HepG2 (cell line): Measurements from ENCODE around the gene KRTAP10-2. TPM values are rescaled to one million over a fixed set of nuclear protein-coding genes. Genes with fewer than 3 reads are reported as not detected.

ENCODE experiments used
- ATAC-seq: fragments of 200-7000 bp; cut with Tn5 transposase; 3 replicates; pipeline ENCODE4 v1.9.1; 2020; ENCODE audit warnings: mild to moderate bottlenecking, moderate library complexity
- BruUV-seq: library from RNA; stranded (reverse); fragments of 400-500 nt; replicated peaks from 2 replicates; lab custom pipeline; 2021; lab: Mats Ljungman, UMichigan
- CTCF ChIA-PET: fragments of 300-600 bp; formaldehyde crosslinking; extraction: SDS; loops from one replicate; lab custom pipeline; 2021; ENCODE audit warnings: low total read pairs, inconsistent platforms, low intra/inter-chr PET ratio; lab: Yijun Ruan, JAX
- POLR2A ChIA-PET: fragments of 350-600 bp; sonication (Branson Sonifier 250); formaldehyde crosslinking; loops from one replicate; lab custom pipeline; 2020; ENCODE audit warnings: antibody characterized with exemption, inconsistent platforms; lab: Yijun Ruan, JAX
- DNase-seq: peaks from one replicate; pipeline ENCODE4 v3.0.0-alpha.2; 2015; ENCODE audit warnings: low spot score
- FAIRE-seq: peaks from 3 replicates; lab custom pipeline; 2011; peaks lifted over from hg19 to GRCh38; lab: Jason Lieb, UNC
- H2AFZ ChIP-seq: one replicate; pipeline ENCODE4 v1.6.1; 2011; ENCODE audit warnings: low read length, inconsistent platforms
- H3K27ac ChIP-seq: fragments of 300-600 bp; 3 replicates; pipeline ENCODE4 v1.8.0; 2011; ENCODE audit warnings: mixed run types, mild to moderate bottlenecking, mixed read lengths, low read length, inconsistent platforms; ENCODE audit not compliant: insufficient read depth; ENCODE audit errors: extremely low read length
- H3K27me3 ChIP-seq, 2 experiments: fragments of 200-600 bp in 1 of 2; 2 replicates in 1 of 2; 3 replicates in 1 of 2; pipeline versions ENCODE4 v1.6.0 to v1.8.0; 2011; ENCODE audit warnings: low read length in 2 of 2, mild to moderate bottlenecking in 2 of 2, moderate library complexity in 2 of 2, inconsistent platforms in 1 of 2; ENCODE audit not compliant: insufficient read depth in 2 of 2, control insufficient read depth in 1 of 2
- H3K36me3 ChIP-seq, 2 experiments: fragments of 200-600 bp in 1 of 2; replicated peaks in 1 of 2; 2 replicates in 1 of 2; 3 replicates in 1 of 2; pipeline versions ENCODE4 v1.5.1 to v1.8.0; 2011; ENCODE audit warnings: low read length in 2 of 2, inconsistent platforms in 1 of 2; ENCODE audit not compliant: insufficient read depth in 2 of 2, control insufficient read depth in 1 of 2
- H3K4me1 ChIP-seq: 2 replicates; pipeline ENCODE4 v1.5.1; 2012; ENCODE audit warnings: low read length, inconsistent platforms; ENCODE audit not compliant: insufficient read depth
- H3K4me2 ChIP-seq: 2 replicates; pipeline ENCODE4 v1.6.0; 2011; ENCODE audit warnings: low read depth, low read length, inconsistent platforms
- H3K4me3 ChIP-seq, 3 experiments: fragments of 200-600 bp in 1 of 3; sonication (generic), shearing (Covaris generic) in 1 of 3; replicated peaks in 1 of 3; 2 replicates each; pipeline ENCODE4 v1.5.1; 2011 to 2016; ENCODE audit warnings: low read length in 3 of 3, inconsistent platforms in 2 of 3, low read depth in 2 of 3, mild to moderate bottlenecking in 2 of 3, control low read depth in 1 of 3, mixed read lengths in 1 of 3; ENCODE audit not compliant: insufficient read depth in 1 of 3
- H3K79me2 ChIP-seq: one replicate; pipeline ENCODE4 v1.6.1; 2011; ENCODE audit warnings: low read length, inconsistent platforms; ENCODE audit not compliant: insufficient read depth
- H3K9ac ChIP-seq: 2 replicates; pipeline ENCODE4 v1.6.0; 2011; ENCODE audit warnings: mild to moderate bottlenecking, low read depth, low read length, inconsistent platforms; ENCODE audit not compliant: insufficient read depth
- H3K9me3 ChIP-seq: 2 replicates; pipeline ENCODE4 v1.5.1; 2012; ENCODE audit warnings: mild to moderate bottlenecking, low read length
- H4K20me1 ChIP-seq: 2 replicates; pipeline ENCODE4 v1.6.0; 2011; ENCODE audit warnings: inconsistent platforms, mild to moderate bottlenecking, low read length, moderate library complexity; ENCODE audit not compliant: insufficient read depth
- RBFOX2 ChIP-seq: fragments of 200-400 bp; formaldehyde crosslinking; IDR thresholded peaks from 2 replicates; pipeline ENCODE4 v1.6.1; 2017; ENCODE audit warnings: low read depth, mild to moderate bottlenecking, low read length
- RORA ChIP-seq: sonication (generic); formaldehyde crosslinking; IDR thresholded peaks from 2 replicates; pipeline ENCODE4 v1.5.0; 2020; ENCODE audit warnings: mild to moderate bottlenecking, missing genetic modification reagents, moderate library complexity
- ZFP1 ChIP-seq: IDR thresholded peaks from 2 replicates; pipeline ENCODE4 v1.6.1; 2016
- ZNF253 ChIP-seq: sonication (generic); formaldehyde crosslinking; IDR thresholded peaks from 2 replicates; pipeline ENCODE4 v1.8.0; 2022; ENCODE audit warnings: mild to moderate bottlenecking, missing genetic modification reagents, borderline replicate concordance
- ZNF296 ChIP-seq: sonication (generic); formaldehyde crosslinking; conservative IDR thresholded peaks from 2 replicates; pipeline ENCODE4 v1.5.0; 2020; ENCODE audit warnings: mild to moderate bottlenecking, missing genetic modification reagents
- ZNF317 ChIP-seq: sonication (generic); formaldehyde crosslinking; IDR thresholded peaks from 2 replicates; pipeline ENCODE4 v1.5.0; 2020; ENCODE audit warnings: mild to moderate bottlenecking, missing genetic modification reagents
- ZNF747 ChIP-seq: sonication (generic); formaldehyde crosslinking; IDR thresholded peaks from 2 replicates; pipeline ENCODE4 v1.8.1; 2023; ENCODE audit warnings: missing genetic modification reagents, mild to moderate bottlenecking, borderline replicate concordance
- ZNF83 ChIP-seq: sonication (generic); formaldehyde crosslinking; IDR thresholded peaks from 2 replicates; pipeline ENCODE4 v1.4.0; 2020; ENCODE audit warnings: missing genetic modification reagents, mild to moderate bottlenecking, borderline replicate concordance
- WGBS: methylation state at CpG from one replicate; pipeline ENCODE4 v1.1.6; 2017; ENCODE audit warnings: low lambda C conversion rate; 5-methylcytosine and 5-hydroxymethylcytosine counted together
- in situ Hi-C: cut with HindIII; loops from 2 replicates; pipeline ENCODE4 v1.10.0; 2017; ENCODE audit warnings: low pct_unique_long_range_greater_than_20kb; ENCODE audit not compliant: extremely low pct_ligation_motif_present
- intact Hi-C: fragments of 100-400 bp; cut with micrococcal nuclease; formaldehyde crosslinking; loops from one replicate; pipeline ENCODE4 v1.10.0; 2022; ENCODE audit not compliant: unreplicated experiment
- polyA plus RNA-seq, 8 experiments: library from polyadenylated mRNA; depleted of rRNA in 3 of 8; stranded (reverse) in 7 of 8; unstranded in 1 of 8; fragments of >200 nt; fragmentation: Illumina TruSeq in 4 of 8; extraction: Trizol in 4 of 8; gene quantifications; 2 replicates each; pipeline versions ENCODE4 v1.2.1 to v1.2.3, GENCODE V29; 2011 to 2016; ENCODE audit warnings: low read depth in 4 of 8, missing spikeins in 1 of 8, mixed read lengths in 1 of 8; ENCODE audit not compliant: insufficient read depth in 1 of 8
- total RNA-seq, 5 experiments: library from RNA; depleted of rRNA; stranded (reverse); fragments of >200 nt; fragmentation: Illumina TruSeq; extraction: Trizol; gene quantifications; 2 replicates each; pipeline ENCODE4 v1.2.3, GENCODE V29; 2016; ENCODE audit warnings: low read depth in 1 of 5
- TF ChIP-seq, protein P1 (sequence below): sonication (generic); formaldehyde crosslinking; IDR thresholded peaks from 2 replicates; pipeline ENCODE4 v1.8.1; 2022; ENCODE audit warnings: mild to moderate bottlenecking, missing genetic modification reagents
- TF ChIP-seq, protein P2 (sequence below): sonication (generic); formaldehyde crosslinking; IDR thresholded peaks from 2 replicates; pipeline ENCODE4 v1.5.0; 2020; ENCODE audit warnings: missing genetic modification reagents

Gene KRTAP10-2
- total and polyA plus RNA-seq, 2 of the 13 experiments (the other 11 are each of a cell fraction or from before 2014, with no cell fraction given) = not detected

DNA sequence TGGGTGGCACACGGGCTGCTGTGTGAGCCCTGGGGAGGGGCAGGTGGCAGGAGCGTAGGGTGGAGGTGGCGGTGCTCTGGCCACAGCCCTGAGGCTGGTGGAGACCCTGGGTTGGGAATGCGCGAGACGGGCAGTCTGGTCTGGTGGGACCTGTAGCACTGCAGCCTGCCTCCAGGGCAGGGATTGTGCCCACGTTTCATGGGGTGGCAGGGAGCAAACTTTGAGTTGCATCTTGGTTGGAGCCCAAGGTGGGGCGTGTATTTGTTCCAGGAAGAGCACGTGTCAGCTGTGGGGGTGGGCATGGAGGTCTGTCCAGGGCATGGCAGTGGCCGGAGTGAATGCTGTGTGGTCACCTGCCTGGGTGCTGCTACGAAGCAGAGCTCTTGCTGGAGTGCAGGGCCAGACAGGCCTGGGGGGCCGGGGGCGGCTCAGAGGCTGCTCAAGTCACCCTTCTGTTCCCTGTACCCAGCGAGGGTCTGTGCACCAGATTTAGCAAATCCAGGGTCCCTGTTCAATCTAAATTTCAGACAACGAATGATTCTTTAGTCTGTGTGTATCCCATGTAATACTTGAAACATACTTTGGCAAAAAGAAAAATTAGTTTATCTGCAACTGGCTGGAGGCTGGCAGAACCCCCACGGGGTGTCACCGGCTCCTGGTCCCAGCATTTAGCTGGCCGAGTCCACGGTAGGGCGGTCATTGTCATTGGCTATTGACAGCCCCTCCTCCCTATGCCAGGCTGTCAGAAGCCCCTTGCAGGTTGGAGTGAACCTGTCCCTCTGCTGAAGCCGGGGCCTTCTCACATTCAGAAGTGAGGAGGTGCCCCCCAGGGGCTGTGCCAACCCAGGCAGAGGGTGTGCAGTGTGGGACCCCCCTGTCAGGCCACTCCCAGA, 38.6 kb downstream of the KRTAP10-2 start:
- no peak overlapping the region for H3K4me3 ChIP-seq
- H3K27me3 ChIP-seq = no peaks in the 10 kb centered on the region
- TF ChIP-seq RBFOX2 (peak; percentile 23; the same call in 1 of the 2 replicates), ZNF83 (CRISPR knock-in tag) (no peak), ZNF317 (no peak)
- TF ChIP-seq, protein P1, sequence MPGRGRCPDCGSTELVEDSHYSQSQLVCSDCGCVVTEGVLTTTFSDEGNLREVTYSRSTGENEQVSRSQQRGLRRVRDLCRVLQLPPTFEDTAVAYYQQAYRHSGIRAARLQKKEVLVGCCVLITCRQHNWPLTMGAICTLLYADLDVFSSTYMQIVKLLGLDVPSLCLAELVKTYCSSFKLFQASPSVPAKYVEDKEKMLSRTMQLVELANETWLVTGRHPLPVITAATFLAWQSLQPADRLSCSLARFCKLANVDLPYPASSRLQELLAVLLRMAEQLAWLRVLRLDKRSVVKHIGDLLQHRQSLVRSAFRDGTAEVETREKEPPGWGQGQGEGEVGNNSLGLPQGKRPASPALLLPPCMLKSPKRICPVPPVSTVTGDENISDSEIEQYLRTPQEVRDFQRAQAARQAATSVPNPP = no peak
- no peak for DNase-seq
- no TSS peak for BruUV-seq
- ChIA-PET CTCF (no interaction called here), POLR2A (no interaction called here)
- peaks cover 7% of the 10 kb centered on the region for H3K79me2 ChIP-seq
- H4K20me1 ChIP-seq = no peaks in the 10 kb centered on the region
- H3K4me2 ChIP-seq = no peak overlapping the region
- peaks cover 73% of the 10 kb centered on the region for H3K4me1 ChIP-seq
- no peaks in the 10 kb centered on the region for H3K9me3 ChIP-seq
- no peak overlapping the region for H3K9ac ChIP-seq
- intact Hi-C loops = loop anchor here (5.0 kb wide), 1 partner anchor 230 kb away; no protein-coding TSS in a partner anchor
- no peak for ATAC-seq
- peaks cover 14 to 19% of the 10 kb centered on the region in 2 experiments for H3K36me3 ChIP-seq
- in situ Hi-C loops = no loop called here
- 99% methylated on average over 10 of the region's 21 CpGs for WGBS
- FAIRE-seq = no peak
- H3K27ac ChIP-seq = no peak overlapping the region
- no peak overlapping the region for H2AFZ ChIP-seq

DNA sequence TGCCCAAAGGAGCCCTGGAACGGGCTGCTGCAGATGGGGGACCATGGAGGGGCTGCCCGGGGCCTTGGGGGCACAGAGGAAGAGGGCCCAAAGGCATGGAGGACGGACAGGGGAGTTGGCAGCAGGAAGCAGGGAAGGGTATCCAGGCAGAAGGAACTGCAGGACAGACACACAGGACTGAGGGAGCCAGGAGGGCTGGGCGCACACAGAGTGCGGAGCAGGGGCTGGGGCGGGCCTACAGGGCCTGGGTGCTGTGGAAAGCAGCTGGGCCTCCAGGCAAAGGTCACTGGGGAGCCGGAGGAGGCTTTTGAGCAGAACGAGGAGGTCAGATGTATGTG, 39.4 kb downstream of the KRTAP10-2 start:
- ATAC-seq = no peak
- in situ Hi-C loops = no loop called here
- Histone ChIP-seq H3K27me3 (no peaks in the 10 kb centered on the region; a peak in 1 of 5 replicates), H3K9me3 (no peaks in the 10 kb centered on the region), H3K9ac (no peak overlapping the region), H3K79me2 (peaks cover 15% of the 10 kb centered on the region), H3K4me3 (no peak overlapping the region), H4K20me1 (no peaks in the 10 kb centered on the region), H3K27ac (no peak overlapping the region), H3K4me2 (no peak overlapping the region), H3K36me3 (peaks cover 14 to 19% of the 10 kb centered on the region in 2 experiments), H2AFZ (no peak overlapping the region), H3K4me1 (peaks cover 69% of the 10 kb centered on the region)
- no peak for DNase-seq
- ChIA-PET POLR2A (no interaction called here), CTCF (no interaction called here)
- no TSS peak for BruUV-seq
- FAIRE-seq = no peak
- WGBS = 87% methylated on average over 8 of the region's 8 CpGs
- intact Hi-C loops = loop anchor here (5.0 kb wide), 1 partner anchor 230 kb away; no protein-coding TSS in a partner anchor
- no peak for TF ChIP-seq RORA
- TF ChIP-seq, protein P2, sequence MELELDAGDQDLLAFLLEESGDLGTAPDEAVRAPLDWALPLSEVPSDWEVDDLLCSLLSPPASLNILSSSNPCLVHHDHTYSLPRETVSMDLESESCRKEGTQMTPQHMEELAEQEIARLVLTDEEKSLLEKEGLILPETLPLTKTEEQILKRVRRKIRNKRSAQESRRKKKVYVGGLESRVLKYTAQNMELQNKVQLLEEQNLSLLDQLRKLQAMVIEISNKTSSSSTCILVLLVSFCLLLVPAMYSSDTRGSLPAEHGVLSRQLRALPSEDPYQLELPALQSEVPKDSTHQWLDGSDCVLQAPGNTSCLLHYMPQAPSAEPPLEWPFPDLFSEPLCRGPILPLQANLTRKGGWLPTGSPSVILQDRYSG (CRISPR knock-in tag) = no peak
- TF ChIP-seq ZNF296 (CRISPR knock-in tag) = no peak
- no peak for TF ChIP-seq ZFP1 (CRISPR knock-in tag)
- TF ChIP-seq ZNF747 (CRISPR knock-in tag) = no peak
- no peak for TF ChIP-seq ZNF253 (CRISPR knock-in tag)
